Stimulated activated CD8-positive, alpha-beta memory T cell treated with anti-CD3 and anti-CD28 coated beads, Interleukin-7, amount 100 ng/mL, for 4 hours (primary cell): ENCODE results near the gene OXSR1.
"Not testable (repeated sequence)": the region's sequence is repeated elsewhere in the genome, so short reads cannot be mapped to it uniquely, and the experiment has no call there.

Experiments used
- DNase-seq, 2 donors: peaks; one replicate each; pipeline ENCODE4 v3.0.0-alpha.2; 2020; ENCODE audit warnings: low read depth in 2 of 2

Gene OXSR1

DNA sequence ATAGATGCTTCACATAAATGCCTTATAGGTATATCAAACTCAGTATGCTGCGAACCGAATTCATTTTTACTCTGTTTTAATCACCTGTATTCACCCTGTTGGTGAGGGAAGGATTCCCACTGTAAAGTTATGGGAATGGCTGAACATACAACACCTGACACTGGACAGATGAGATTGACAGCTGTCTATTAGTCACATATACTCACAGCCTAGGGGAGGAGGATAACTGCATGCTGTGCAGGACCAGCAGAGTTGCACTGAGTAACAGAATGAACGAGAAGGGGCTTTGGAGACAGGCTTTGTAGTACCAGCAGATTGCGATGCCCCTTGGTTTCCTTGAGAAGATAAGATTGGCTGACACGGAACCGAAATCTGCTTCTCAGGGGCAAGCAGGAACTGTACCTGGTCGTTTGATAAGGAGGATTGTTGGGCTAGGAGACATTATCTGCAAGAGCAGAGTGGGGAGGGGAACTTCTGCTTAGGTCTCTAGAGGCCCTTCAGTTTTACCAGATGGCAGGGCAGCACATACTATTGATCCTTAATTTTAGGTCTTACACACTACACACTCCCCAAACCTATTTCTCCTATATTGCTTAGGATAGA is 56.8 kb downstream of the OXSR1 start:
- DNase-seq = no peak

DNA sequence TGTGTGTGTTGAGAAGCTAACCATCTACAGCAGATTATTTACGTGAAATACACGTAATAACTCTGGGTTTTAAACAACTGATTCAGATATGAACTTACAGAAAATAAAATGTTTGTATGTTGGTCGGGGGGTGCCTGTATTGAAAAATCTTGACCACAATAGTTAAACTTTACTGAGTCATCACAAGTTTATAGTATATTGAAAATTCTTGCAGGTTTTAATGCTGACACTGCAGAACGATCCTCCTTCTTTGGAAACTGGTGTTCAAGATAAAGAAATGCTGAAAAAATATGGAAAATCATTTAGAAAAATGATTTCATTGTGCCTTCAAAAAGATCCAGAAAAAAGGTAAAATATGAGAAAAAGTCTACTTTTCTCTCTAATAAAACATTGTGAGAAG is 59.0 kb downstream of the OXSR1 start:
- no peak for DNase-seq

DNA sequence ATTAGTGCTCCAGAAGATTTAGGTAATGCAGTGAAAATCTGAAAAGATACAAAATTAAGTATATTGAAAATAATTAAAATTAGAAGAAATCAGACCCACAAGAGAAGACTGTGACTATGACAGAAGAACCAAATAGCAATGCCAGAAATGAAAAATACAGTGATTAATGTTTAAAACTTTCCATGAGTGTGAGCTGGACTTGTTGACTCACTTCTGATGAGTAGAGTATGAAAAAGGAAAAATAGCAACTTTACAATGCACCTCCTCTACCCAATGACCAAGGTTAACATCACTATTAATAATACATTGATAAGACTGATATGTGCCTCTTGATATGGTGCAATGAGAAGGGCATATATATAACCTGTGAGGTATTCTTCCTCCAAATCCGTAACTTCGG is 60.9 kb downstream of the OXSR1 start:
- DNase-seq = no peak

DNA sequence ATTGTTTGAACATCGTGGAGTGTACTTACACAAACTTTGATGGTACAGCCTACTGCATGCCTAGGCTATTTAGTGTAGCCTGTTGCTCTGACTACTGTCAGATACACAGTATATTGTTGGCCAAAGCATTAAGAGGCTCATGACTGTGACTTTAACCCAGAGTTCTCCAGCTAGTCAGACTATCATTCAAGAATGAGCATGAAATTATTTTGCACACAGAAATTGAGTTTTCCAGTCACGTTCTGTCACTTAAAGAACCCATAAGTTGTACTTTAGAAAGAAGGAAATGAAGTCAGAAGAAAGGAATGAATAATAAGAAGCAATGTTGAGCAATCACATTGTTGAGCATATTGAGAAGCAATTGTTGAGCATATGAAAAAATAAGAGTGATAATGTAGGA is 62.7 kb downstream of the OXSR1 start:
- DNase-seq = no peak

DNA sequence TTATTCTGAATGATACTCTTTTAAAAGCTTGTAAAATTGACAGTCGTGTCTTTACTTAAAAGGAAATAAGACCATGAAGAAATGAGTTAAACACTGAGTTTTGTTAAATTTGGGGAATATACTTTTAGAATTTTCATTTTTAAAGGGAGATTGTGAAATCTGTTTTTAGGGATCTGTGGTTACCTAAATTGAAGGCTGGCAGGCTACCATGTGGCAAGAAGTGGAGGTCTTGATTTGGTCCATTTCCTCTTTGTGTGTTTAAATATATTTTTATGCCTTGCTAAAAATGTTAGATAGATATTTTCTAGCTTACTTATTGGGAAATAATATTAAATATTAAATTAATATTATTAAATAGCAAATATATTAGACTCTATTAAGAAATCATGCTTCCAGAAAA is 63.7 kb downstream of the OXSR1 start:
- no peak for DNase-seq

DNA sequence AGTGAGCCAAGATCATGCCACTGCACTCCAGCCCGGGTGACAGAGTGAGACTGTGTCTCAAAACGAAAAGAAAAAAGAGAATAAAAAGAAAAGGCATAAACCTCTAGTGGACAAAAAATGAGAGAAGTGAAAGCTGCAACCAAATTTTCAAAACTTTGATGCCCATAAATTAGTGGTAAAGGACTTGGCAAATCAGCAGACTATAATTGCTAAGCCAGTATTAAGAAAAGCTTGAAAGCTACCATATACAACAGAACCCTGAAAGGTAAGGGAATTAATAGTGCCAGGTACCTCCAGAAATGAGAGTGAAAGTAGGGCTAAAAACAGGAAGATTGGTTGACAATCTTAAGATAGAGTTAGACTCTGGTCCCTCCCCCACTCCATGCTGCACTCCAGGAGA is 67.4 kb downstream of the OXSR1 start:
- DNase-seq = no peak

DNA sequence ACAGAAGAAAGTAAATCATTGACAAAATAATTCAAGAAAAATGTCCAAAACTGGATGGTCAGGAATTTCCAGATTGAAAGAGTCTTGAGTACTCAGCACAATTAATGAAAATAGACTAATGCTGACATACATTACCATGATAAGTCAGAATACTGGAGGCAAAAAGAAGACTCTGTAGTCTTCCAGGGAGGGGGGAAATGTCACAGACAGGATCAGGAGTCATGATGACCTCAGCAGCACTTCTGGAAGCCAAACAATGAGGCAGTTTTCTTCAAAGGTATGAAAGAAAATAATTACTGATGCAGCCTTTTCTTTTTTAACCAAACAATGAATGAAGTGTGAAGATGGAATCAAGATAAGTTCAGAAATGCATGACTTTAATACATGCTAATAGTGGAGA is 70.1 kb downstream of the OXSR1 start:
- no peak for DNase-seq

DNA sequence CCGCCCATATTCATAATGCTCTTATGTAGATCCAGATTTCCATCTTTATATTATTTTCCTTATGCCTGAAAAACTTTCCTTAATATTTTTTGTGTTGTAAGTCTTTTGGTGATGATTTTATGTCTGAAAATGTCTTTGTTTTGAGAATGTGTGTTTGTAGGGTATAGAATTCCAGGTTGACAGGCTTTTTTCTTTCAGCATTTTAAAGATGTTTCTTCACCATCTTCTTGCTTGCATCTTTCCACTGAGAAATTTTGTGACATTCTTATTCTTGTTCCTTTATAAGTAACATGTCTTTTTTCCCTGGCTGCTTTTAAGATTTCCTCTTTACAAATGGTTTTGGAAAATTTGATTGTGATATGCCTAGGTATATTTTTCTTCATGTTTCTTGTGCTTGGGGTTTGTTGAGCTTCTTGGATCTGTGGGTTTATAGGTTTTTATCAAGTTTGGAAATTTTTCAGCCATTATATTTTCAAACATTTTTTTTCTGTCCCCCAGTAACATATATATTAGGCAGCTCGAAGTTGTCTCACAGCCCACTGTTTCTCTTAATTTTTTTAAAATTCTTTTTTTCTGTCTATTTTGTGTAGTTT is 73.2 kb downstream of the OXSR1 start:
- no peak for DNase-seq

DNA sequence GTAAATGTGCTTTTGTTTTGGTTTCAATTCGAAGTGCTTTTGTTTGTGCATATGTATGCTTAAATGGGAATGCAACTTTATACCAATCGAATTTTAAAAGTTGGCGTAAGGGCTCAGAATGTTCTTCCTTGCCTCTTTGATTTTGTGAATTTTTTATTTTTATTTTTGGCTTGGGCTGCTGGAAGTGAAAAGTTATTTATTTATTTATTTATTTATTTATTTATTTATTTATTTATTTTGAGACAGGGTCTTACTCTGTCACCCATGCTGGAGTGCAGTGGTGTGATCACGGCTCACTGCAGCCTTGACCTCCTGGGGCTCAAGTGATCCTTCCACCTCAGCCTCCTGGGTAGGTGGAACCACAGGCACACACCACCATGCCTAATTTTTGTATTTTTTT is 77.5 kb downstream of the OXSR1 start:
- DNase-seq = not testable (repeated sequence)

DNA sequence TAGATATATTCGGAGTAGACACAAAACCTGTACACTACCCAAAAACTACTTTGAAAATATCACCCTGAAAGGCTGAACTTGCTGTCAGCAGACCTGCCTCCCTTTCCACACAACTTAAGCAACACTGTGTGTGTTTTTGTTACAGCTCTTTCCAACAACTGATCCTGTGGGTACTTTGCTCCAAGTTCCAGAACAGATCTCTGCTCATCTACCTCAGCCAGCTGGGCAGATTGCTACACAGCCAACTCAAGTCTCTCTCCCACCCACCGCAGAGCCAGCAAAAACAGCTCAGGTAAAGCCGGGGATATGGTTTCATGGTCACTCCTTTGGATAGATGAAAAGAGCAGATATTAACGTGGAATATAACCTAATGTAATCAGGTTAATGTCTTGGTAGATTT is 80.6 kb downstream of the OXSR1 start:
- DNase-seq = no peak

DNA sequence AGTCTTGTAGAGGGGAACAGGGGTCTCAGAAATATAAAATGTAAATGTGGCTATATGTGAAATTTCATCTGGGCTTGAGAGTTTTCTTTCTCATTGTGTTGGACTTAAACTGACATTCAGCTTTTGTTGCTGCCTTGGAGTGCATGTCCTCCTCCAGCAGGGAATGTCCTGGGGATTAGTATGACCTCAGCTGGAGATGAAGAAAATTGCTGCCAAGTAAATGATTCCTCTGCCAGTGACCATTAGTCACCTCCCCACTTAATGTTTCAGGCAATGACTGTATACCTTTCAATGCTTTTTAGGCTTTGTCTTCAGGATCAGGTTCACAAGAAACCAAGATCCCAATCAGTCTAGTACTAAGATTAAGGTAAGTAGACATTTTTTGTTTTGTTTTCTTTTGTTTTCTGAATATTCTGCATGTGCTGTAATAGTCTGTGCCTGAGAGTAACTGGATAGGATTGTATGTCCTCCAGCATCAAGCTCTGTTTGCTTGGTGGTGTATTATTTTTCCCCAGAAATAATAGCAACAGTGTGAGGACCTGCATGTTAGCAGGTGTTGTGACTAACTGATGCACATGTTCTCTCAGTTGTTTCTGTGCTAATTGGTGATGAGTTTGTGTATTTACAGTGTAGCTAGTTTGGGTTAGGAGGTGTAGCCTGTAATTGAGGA is 82.2 kb downstream of the OXSR1 start:
- DNase-seq = no peak

DNA sequence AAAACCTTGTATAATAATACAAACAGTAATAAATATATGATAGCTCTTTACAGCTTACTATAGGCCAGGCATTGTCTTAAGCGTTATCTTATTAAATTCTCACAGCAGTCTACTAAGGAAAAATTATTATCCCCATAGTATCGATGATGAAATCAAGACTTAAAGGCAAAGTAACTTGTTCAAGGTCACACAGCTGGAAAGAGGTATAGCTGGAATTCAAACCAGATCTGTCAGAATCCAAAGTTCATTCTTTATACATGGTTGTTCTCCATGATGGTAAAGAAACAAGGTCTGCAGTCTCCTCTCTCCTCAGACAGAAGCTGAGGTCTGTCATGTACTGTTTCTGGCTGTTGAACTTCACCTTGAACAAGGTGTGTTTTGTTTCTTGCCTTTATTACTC is 84.9 kb downstream of the OXSR1 start:
- no peak for DNase-seq

DNA sequence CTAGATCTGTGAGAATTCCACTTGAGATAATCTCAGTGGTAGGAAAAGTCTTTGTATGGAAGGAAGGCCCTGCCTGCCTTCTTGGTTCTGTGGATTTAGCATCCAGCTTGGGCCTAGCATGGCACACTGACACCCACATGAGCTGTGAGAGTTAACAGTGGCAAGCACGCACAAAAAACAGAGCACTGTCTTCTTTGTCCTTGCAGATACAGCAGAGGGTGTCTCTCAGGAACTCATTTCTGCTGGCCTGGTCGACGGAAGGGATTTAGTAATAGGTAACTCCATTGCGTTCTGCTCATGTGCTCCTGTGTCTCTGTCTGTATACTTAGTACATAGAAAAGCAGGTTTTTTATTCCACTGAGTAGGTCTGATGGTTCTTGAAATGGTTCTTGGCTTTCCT is 85.9 kb downstream of the OXSR1 start:
- DNase-seq = no peak

DNA sequence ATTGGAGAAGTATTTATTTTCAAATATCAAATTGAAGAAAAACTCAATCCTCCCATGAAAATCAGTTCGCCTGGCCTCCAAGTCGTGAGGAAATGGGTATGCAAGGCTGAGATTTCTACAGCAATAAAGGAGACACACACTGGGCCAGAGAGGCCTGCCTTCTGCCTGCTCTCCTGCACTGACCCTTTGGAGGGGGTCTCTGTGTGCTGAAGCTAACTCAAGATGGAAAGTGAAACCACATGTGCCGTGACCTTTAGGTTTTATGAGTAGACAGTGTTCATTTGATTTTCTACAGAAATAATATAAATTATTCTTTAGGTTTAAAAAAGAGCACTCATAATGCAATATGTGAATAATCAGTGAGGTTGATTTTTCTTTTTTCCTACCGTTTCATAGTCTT is 88.4 kb downstream of the OXSR1 start:
- no peak for DNase-seq

DNA sequence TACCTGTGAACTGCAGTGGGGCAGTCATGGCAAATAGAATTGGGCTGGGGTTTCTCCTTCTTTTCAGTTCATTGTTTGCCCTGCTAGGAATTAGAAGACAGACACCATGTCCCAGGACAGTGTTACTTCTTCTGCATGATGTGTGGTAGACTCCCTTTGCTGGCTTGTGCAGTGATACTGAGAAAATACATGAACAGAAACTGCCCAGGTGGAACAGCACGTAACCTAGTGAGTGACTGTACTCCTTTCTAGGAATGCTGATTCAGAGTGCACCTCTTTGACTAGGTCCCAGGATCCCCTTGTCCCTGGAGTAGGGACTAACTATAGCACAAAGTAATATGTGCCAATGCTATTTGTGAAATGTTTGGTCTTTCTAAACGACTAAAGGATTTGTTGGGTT is 89.5 kb downstream of the OXSR1 start:
- DNase-seq = no peak

DNA sequence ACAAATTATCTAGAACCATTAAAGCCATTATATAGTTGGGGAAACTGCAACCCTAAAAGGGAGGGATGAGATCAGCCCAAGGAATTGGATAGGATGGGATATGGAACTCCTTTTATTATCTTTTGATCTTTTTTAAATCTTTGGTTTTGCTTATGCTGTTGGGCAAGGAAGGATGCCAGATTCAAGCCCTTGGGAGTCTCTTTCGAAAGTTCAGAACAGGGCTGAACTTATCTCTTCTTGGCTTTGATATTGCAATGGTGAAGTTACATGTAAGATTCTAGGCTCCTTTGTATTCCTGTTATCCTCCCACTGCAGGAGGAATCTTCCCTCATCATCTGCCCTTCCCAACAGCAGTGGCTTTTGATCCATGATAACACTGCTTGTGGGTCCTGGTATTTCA is 90.3 kb downstream of the OXSR1 start:
- DNase-seq = no peak

DNA sequence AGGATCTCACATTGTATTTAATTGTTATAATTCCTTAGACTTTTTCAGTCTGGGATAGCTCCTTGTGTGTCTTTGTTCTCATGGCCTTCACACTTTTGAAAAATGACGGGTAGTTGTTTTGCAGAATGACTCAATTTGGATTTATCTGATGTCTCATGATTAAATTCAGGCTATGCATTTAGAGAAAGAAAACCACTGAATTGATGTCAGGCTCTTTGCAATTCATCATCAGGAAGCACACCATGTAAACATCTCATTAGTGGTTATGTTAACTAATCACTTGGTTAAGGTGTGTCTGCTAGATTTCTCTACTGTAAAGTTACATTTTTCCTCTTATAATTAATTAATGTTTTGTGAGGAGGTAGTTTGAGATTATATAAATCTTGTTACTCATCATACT is 92.2 kb downstream of the OXSR1 start:
- DNase-seq = no peak

DNA sequence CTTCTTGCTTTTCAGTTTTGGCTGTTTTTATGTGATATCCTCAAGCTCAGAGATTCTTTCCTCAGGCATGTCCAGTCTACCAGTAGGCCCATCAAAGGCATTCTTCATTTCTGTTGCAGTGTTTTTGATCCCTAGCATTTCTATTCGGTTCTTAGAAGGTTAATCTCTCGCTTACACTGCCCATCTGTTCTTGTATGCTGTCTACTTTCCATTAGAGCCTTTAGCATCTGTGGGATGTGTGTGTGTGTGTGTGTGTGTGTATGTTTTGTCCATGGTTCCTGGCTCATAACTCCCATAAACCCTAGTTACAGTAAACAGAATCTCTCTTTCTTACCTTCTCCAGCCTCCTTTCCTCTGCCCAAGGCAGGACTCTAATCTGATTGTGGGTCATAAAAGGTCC is 95.1 kb downstream of the OXSR1 start:
- no peak for DNase-seq

DNA sequence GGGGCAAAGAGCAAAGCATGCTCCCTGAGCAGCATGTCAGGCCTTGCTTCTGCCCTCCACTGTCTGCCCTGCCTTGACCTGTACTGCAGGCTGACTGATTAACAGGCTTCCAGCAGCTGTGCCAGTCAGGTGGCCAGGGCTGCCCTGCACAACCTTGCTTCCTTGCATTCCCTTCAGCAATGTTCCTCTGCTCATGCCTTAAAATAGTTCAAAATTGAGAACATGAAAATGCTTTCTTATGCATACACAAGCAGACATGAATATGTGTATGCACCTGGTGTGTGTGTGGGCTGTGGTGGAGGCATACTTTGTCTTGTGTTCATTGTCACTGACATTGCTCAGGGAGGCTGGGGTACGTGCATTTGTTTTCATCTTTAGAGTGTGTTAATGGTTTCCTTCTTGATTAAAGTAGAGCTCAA is 99.0 kb downstream of the OXSR1 start:
- no peak for DNase-seq

DNA sequence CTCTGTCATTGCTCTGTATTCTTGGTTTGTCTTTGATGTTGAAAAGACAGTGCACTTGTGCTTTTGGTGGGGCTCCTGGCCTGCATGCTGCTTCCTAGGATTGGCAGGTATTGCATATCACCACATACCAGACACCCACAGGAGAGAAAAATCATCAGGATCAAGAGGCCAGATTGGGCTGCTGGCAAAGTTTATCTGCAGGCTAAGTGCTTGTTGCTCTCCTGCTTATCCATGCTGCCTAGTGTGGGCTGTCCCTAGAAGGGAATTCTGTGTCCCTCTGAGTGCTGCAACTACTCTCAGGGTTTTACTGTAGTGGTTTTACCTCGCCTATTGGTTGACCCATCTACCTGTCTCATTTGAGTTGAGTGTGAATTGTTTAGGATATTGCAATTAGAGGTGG is 99.4 kb downstream of the OXSR1 start:
- DNase-seq = no peak

DNA sequence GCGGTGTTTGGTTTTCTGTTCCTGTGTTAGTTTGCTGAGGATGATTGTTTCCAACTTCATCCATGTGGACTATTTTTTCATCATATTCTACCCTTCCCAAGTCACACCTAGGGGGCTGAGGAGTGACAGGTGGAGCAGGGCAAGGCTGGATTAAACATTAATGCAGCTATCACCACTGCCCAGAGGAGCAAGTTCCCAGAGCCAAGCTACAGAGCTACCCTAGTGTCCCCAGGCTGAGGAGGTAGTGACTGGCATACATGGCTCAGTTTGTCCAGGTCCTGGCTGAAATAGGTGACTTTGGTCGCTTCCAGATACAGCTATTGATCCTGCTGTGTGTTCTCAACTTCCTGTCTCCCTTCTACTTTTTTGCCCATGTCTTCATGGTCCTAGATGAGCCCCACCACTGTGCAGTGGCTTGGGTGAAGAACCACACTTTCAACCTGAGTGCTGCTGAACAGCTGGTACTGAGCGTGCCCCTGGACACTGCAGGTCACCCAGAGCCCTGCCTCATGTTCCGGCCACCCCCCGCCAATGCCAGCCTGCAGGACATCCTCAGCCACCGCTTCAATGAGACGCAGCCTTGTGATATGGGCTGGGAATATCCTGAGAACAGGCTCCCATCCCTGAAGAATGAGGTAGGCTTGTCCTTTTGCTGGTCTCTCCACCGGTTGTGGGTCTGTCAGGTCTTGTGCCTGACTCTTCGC is 100.4 kb downstream of the OXSR1 start, which contains the start of gene SLC22A13:
Gene SLC22A13 (plus strand): TSS at position 209 of the 704 bp plus-strand sequence. CDS start 49 bp downstream, at position 258.
- DNase-seq = no peak

DNA sequence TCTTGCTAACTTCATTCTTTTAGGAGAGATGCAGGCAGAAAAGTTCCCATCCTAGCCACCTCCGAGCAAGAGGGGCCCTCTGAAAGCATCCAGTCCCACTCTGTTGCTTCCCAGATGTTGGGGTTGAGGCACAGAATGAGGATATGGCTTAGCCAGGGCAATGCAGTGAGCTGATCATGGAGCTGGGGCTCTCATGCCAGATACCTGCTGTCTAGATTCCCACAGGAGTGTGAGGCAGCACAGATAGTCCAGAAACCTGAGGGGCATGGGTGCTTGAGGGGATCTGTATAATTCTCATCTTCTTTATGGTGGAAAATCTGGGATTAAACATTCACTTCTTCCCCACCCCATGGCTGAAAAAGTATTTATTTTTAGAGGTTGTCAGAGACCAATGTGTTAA is 101.5 kb downstream of the OXSR1 start:
- no peak for DNase-seq

DNA sequence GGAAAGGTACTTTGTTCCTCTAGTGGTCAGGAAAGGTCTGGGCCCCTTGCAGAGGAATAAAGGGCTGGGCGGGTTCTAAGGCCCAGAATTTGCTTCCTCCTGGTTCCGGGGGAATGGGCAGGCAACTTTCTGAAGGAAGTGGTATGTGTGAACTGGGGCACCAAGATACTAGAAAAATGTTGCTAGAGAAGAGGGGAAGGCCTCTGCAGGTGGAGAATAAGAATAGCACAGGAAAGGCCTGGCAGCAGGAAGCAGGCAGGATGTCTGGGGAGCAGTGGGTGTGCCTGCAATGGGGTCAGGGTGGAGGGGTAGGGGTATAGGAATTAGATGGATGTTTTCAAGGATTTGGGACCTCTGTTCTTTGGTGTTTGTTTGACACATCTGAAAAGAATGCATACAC is 102.3 kb downstream of the OXSR1 start:
- DNase-seq = no peak
